ENCODE measurements around the gene EPC1.
"Not testable (repeated sequence)": the region's sequence is repeated elsewhere in the genome, so short reads cannot be mapped to it uniquely, and the experiment has no call there.

DNA sequence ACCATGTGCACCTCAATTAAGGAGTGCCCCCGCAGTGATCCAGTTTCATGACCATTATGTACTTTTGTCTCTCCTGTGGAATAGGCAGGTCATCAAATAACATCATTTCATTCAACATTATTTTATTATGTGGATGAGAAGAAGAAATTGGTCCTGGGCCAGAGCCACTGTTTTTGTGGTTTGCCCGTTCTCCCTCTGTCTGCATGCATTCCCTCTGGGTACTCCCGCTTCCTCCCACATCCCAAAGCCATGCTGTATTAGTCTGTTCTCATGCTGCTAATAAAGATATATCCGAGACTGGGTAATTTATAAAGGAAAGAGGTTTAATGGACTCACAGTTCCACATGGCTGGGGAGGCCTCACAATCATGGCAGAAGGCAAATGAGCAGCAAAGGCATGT lies 124.6 kb downstream of the EPC1 start:
- TF ChIP-seq, protein P1, sequence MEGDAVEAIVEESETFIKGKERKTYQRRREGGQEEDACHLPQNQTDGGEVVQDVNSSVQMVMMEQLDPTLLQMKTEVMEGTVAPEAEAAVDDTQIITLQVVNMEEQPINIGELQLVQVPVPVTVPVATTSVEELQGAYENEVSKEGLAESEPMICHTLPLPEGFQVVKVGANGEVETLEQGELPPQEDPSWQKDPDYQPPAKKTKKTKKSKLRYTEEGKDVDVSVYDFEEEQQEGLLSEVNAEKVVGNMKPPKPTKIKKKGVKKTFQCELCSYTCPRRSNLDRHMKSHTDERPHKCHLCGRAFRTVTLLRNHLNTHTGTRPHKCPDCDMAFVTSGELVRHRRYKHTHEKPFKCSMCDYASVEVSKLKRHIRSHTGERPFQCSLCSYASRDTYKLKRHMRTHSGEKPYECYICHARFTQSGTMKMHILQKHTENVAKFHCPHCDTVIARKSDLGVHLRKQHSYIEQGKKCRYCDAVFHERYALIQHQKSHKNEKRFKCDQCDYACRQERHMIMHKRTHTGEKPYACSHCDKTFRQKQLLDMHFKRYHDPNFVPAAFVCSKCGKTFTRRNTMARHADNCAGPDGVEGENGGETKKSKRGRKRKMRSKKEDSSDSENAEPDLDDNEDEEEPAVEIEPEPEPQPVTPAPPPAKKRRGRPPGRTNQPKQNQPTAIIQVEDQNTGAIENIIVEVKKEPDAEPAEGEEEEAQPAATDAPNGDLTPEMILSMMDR (IDR thresholded peaks at IDR 0.05), result not testable (repeated sequence)
- not testable (repeated sequence) for TF ChIP-seq POLR2A, EP300 (IDR thresholded peaks at IDR 0.05)

All from tibial nerve (tissue), 4 donors.